Heart left ventricle (tissue), 16 donors: Measurements from ENCODE around the gene INPP5K. TPM values are rescaled to one million over a fixed set of nuclear protein-coding genes. Genes with fewer than 3 reads are reported as not detected.

ENCODE experiments used
- ATAC-seq, 4 donors: fragments of 200-7000 bp; cut with Tn5 transposase; one replicate each; pipeline ENCODE4 v1.9.1; 2020 to 2022; ENCODE audit warnings: moderate library complexity in 4 of 4, mild to moderate bottlenecking in 3 of 4, moderate number of reproducible peaks in 1 of 4
- DNase-seq, 5 donors: peaks; one replicate each; pipeline ENCODE4 v3.0.0-alpha.2; 2020
- H3K27ac ChIP-seq, 12 donors: fragments of 200-600 bp; sonication (generic) in 4 of 12; one replicate each; pipeline versions ENCODE4 v1.5.0 to v1.8.0; 2016 to 2022; ENCODE audit warnings: mild to moderate bottlenecking in 2 of 12
- H3K27me3 ChIP-seq, 9 donors: fragments of 200-600 bp; sonication (generic) in 2 of 9; one replicate each; pipeline versions ENCODE4 v1.5.1 to v1.8.0; 2016 to 2022; ENCODE audit warnings: mild to moderate bottlenecking in 3 of 9
- H3K36me3 ChIP-seq, 9 donors: fragments of 200-600 bp; sonication (generic) in 2 of 9; one replicate each; pipeline versions ENCODE4 v1.5.0 to v1.8.0; 2018 to 2022; ENCODE audit warnings: mild to moderate bottlenecking in 2 of 9
- H3K4me1 ChIP-seq, 12 donors: fragments of 200-600 bp; sonication (generic) in 4 of 12; one replicate each; pipeline versions ENCODE4 v1.5.0 to v1.8.0; 2016 to 2022; ENCODE audit warnings: mild to moderate bottlenecking in 3 of 12
- H3K4me3 ChIP-seq, 12 donors: fragments of 200-600 bp; sonication (generic) in 4 of 12; one replicate each; pipeline versions ENCODE4 v1.5.0 to v1.8.0; 2017 to 2022; ENCODE audit warnings: mild to moderate bottlenecking in 9 of 12, moderate library complexity in 4 of 12
- H3K9me3 ChIP-seq, 12 donors: fragments of 200-600 bp; sonication (generic) in 4 of 12; one replicate each; pipeline versions ENCODE4 v1.5.0 to v1.8.0; 2016 to 2022; ENCODE audit warnings: mild to moderate bottlenecking in 1 of 12
- POLR2A ChIP-seq, 2 donors: fragments of 450-650 bp; IDR thresholded peaks; one replicate each; pipeline ENCODE4 v1.6.1; 2017; ENCODE audit warnings: antibody characterized with exemption in 2 of 2, mild to moderate bottlenecking in 2 of 2, moderate library complexity in 2 of 2
- WGBS, 4 donors: extraction: QIAGEN DNeasy Blood & Tissue Kit in 2 of 4; methylation state at CpG; one replicate each; pipeline versions ENCODE4 v1.1.5 to v1.1.7; 2013 to 2018; 5-methylcytosine and 5-hydroxymethylcytosine counted together
- intact Hi-C, 10 donors: fragments of 100-400 bp; cut with DNase I; formaldehyde crosslinking; loops; one replicate each; pipeline versions ENCODE4 v1.11.1 to v1.14.2; 2022
- polyA plus RNA-seq, 2 donors: library from polyadenylated mRNA; stranded (reverse); fragments of 200-250 nt; gene quantifications; one replicate each; pipeline ENCODE4 v1.2.3, GENCODE V29; 2013
- total RNA-seq, 9 donors: library from RNA; depleted of rRNA in 2 of 9; stranded (reverse); fragments of >200 nt in 2 of 9; fragmentation: NEBNext Ultra II Directional in 3 of 9; extraction: Animal tissue kit (Norgen Biotek cat#: 25700) in 3 of 9; gene quantifications; one replicate each; pipeline versions ENCODE4 v1.1.0 to v1.2.4, GENCODE V29; 2016 to 2023
- TF ChIP-seq, protein P1 (sequence below), 12 donors: fragments of 200-600 bp; sonication (generic) in 4 of 12; IDR thresholded peaks; one replicate each; pipeline versions ENCODE4 v1.5.0 to v1.8.0; 2018 to 2022; ENCODE audit warnings: antibody characterized with exemption in 12 of 12, mild to moderate bottlenecking in 5 of 12
- donor health status: ischemic (EF 13 %, LVEDD 7.1; RV severe dilation, severe dysfunction).
- donor health status: healthy with polysubstance abuse.
- donor health status: DM: no; HTN: yes; CAD: no.
- donor health status: DM: no; HTN: no; CAD: no.
- donor health status: ischemic (EF 25% LVEDD 6.9; RV normal size, moderate dysfunction).
- donor health status: ischemic (EF 25% LVEDD 5.7; RV mildly dilated, moderate dysfunction).
- donor health status: healthy.
- donor health status: DM: yes; HTN: yes; CAD: no.
- donor health status: ischemic (EF 35%, LVEDD 5.7; RV mildly dilated, moderate dysfunction).
- donor health status: nonischemic (EF 11% LVEDD 7.7; RV severe dilation, severe dysfunction).
- donor health status: DM: yes; HTN: yes; CAD: no.
- donor health status: PGD.
- donor health status: ischemic (EF 29% LVEDD 5.4; RV normal size, mild dysfunction).
- donor health status: nonischemic (EF 23%, LVEDD 6.1; RV moderate dilation, normal function).

The INPP5K gene
- total and polyA plus RNA-seq, 11 donors: 21.9 to 128 (median 33.4) TPM

DNA sequence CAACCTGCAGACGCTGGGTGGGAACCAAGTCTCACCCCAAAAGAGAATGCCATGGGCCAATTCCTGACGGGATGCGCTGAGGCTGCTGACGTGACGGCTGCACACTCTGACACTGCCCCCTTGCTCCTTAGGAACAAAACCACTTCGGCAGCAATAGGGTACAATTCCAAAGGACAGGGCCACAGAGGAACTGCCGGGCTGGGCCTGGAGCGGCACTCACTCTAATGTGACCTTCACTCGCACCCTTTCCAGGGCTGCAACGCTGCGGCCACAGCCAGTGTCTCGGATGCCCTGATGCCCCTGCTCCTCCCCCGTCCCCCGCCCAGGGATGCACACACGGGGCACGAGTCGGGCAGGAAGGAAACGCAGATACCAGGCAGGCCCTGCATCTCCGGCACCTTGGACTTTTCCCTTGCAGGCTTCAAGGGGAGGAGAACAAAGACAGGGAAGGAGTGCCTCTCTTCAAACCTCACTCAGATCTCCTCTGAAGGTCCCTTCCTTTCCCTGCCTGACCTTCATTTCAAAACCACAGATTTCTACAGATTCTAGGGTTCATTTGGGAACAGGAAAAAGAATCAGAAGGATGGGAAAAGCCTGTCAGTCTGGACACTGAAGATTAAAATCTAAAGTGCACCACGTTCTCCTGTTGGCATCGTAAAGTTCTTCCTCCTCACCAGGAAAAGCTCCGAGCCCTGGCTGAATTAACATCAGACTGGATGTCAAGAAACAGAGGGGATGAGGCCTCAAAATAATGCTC lies 43.9 kb upstream of the INPP5K start:
- Histone ChIP-seq H3K4me3 (peak overlapping the region in 2 of 12 donors; percentile 10 to 12), H3K27ac (no peak overlapping the region), H3K36me3 (peaks cover 0 to 22% (median 8%) of the 10 kb centered on the region in 9 donors), H3K27me3 (no peaks in the 10 kb centered on the region), H3K9me3 (no peaks in the 10 kb centered on the region), H3K4me1 (peaks cover 3 to 53% (median 28%) of the 10 kb centered on the region in 12 donors)
- 63 to 74% (median 68%) methylated on average over 16 to 22 of the region's 22 CpGs for WGBS, 4 donors
- no peak for TF ChIP-seq POLR2A (IDR thresholded peaks at IDR 0.05)
- TF ChIP-seq, protein P1, sequence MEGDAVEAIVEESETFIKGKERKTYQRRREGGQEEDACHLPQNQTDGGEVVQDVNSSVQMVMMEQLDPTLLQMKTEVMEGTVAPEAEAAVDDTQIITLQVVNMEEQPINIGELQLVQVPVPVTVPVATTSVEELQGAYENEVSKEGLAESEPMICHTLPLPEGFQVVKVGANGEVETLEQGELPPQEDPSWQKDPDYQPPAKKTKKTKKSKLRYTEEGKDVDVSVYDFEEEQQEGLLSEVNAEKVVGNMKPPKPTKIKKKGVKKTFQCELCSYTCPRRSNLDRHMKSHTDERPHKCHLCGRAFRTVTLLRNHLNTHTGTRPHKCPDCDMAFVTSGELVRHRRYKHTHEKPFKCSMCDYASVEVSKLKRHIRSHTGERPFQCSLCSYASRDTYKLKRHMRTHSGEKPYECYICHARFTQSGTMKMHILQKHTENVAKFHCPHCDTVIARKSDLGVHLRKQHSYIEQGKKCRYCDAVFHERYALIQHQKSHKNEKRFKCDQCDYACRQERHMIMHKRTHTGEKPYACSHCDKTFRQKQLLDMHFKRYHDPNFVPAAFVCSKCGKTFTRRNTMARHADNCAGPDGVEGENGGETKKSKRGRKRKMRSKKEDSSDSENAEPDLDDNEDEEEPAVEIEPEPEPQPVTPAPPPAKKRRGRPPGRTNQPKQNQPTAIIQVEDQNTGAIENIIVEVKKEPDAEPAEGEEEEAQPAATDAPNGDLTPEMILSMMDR (IDR thresholded peaks at IDR 0.05): no peak
- intact Hi-C loops: loop anchor here in 1 of 10 donors (10.0 kb wide), 1 partner anchor 475 kb away; the partner anchor contains the start of gene DPH1
- DNase-seq: peak in 1 of 5 donors; percentile 51
- no peak for ATAC-seq

- Histone ChIP-seq H3K4me3 (no peak overlapping the region), H3K27me3 (no peaks in the 10 kb centered on the region), H3K27ac (no peak overlapping the region), H3K9me3 (no peaks in the 10 kb centered on the region), H3K4me1 (peaks cover 3 to 61% (median 32%) of the 10 kb centered on the region in 12 donors), H3K36me3 (peaks cover 0 to 23% (median 8%) of the 10 kb centered on the region in 9 donors)
- WGBS, 4 donors: 84 to 87% (median 86%) methylated on average over 10 of the region's 10 CpGs
- ATAC-seq: no peak
- DNase-seq: peak in 1 of 5 donors; percentile 49
- intact Hi-C loops: loop anchor here in 1 of 10 donors (10.0 kb wide), 1 partner anchor 475 kb away; the partner anchor contains the start of gene DPH1
- TF ChIP-seq POLR2A (IDR thresholded peaks at IDR 0.05): no peak
- TF ChIP-seq, protein P1 (IDR thresholded peaks at IDR 0.05): no peak
These were observed 42.9 kb upstream of the INPP5K start for GRCh38 chr17:1559047-1560043.

DNA sequence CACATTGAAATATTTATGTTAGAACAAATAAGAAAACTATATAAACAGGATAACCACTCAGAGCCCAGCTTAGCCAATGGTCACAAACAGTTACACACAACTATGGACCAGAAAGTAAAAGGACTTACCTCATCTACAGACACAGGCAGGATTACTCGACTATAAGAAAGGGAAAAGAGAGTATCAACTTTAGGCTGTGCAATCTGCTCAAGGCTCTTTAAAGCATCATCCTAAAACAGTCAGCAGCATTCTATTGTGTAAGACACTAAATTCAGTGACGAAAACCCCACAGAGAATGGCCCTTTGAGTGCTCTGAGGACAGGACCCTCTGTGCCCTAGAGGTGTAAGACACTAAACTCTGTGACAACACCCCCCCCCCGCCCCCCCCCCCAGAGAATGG lies 42.0 kb upstream of the INPP5K start:
- ATAC-seq (no peak), DNase-seq (no peak)
- Histone ChIP-seq H3K27ac (no peak overlapping the region), H3K9me3 (no peaks in the 10 kb centered on the region), H3K4me3 (no peak overlapping the region), H3K27me3 (no peaks in the 10 kb centered on the region), H3K4me1 (peaks cover 3 to 70% (median 39%) of the 10 kb centered on the region in 12 donors), H3K36me3 (peaks cover 0 to 29% (median 9%) of the 10 kb centered on the region in 9 donors)
- 67 to 86% (median 78%) methylated on average over 2 to 3 of the region's 3 CpGs for WGBS, 4 donors
- TF ChIP-seq, protein P1 (IDR thresholded peaks at IDR 0.05): no peak
- TF ChIP-seq POLR2A (IDR thresholded peaks at IDR 0.05): no peak
- intact Hi-C loops: no loop called here
